Uterus (tissue), 4 donors: ENCODE results near the gene PSKH1. TPM values are rescaled to one million over a fixed set of nuclear protein-coding genes. Genes with fewer than 3 reads are reported as not detected.

Experiments used
- DNase-seq, 2 donors: peaks; one replicate each; pipeline ENCODE4 v3.0.0-alpha.2; 2019 to 2020
- H3K27ac ChIP-seq, 2 donors: fragments of 200-600 bp; sonication (generic); 1 replicate in 1 of 2; 2 replicates in 1 of 2; pipeline ENCODE4 v1.5.1; 2016 to 2018
- H3K27me3 ChIP-seq, 2 donors: fragments of 200-600 bp; sonication (generic); one replicate each; pipeline ENCODE4 v1.5.1; 2018 to 2019; ENCODE audit warnings: control low read depth in 1 of 2
- H3K36me3 ChIP-seq, 2 donors: fragments of 200-600 bp; sonication (generic); one replicate each; pipeline ENCODE4 v1.5.1; 2019; ENCODE audit warnings: control low read depth in 1 of 2
- H3K4me1 ChIP-seq, 2 donors: fragments of 200-600 bp; sonication (generic); one replicate each; pipeline ENCODE4 v1.5.1; 2018 to 2019; ENCODE audit warnings: control low read depth in 1 of 2
- H3K4me3 ChIP-seq, 2 donors: fragments of 200-600 bp; sonication (generic); 1 replicate in 1 of 2; 2 replicates in 1 of 2; pipeline ENCODE4 v1.5.1; 2018 to 2019; ENCODE audit warnings: mild to moderate bottlenecking in 1 of 2
- H3K9me3 ChIP-seq, 2 donors: fragments of 200-600 bp; sonication (generic); one replicate each; pipeline ENCODE4 v1.5.1; 2019; ENCODE audit warnings: control low read depth in 1 of 2
- POLR2A ChIP-seq, 2 donors: fragments of 450-650 bp; IDR thresholded peaks; one replicate each; pipeline ENCODE4 v1.6.1; 2016; ENCODE audit warnings: antibody characterized with exemption in 2 of 2, mild to moderate bottlenecking in 1 of 2, moderate library complexity in 1 of 2
- intact Hi-C: fragments of 100-400 bp; cut with DNase I; formaldehyde crosslinking; loops from one replicate; pipeline ENCODE4 v1.15.1; 2023; ENCODE audit warnings: low total_unique reads
- total RNA-seq, 4 donors: library from RNA; depleted of rRNA in 3 of 4; stranded (reverse); fragments of >200 nt in 3 of 4; gene quantifications; one replicate each; pipeline versions ENCODE4 v1.1.0 to v1.2.4, GENCODE V29; 2014 to 2023
- TF ChIP-seq, protein P1 (sequence below), 4 experiments: fragments of 200-600 bp in 2 of 4; fragments of 450-650 bp in 2 of 4; sonication (generic) in 2 of 4; IDR thresholded peaks; one replicate each; pipeline ENCODE4 v1.5.1; 2016 to 2019; ENCODE audit warnings: antibody characterized with exemption in 4 of 4, mild to moderate bottlenecking in 2 of 4, moderate library complexity in 1 of 4
- donor health status: DM: yes; HTN: yes; CAD: no.

Gene PSKH1
- total RNA-seq: 10 to 100 TPM in 3 of 4 donors, 1 to 10 TPM in 1; 3.1 to 34.3 (median 24.5) TPM

DNA sequence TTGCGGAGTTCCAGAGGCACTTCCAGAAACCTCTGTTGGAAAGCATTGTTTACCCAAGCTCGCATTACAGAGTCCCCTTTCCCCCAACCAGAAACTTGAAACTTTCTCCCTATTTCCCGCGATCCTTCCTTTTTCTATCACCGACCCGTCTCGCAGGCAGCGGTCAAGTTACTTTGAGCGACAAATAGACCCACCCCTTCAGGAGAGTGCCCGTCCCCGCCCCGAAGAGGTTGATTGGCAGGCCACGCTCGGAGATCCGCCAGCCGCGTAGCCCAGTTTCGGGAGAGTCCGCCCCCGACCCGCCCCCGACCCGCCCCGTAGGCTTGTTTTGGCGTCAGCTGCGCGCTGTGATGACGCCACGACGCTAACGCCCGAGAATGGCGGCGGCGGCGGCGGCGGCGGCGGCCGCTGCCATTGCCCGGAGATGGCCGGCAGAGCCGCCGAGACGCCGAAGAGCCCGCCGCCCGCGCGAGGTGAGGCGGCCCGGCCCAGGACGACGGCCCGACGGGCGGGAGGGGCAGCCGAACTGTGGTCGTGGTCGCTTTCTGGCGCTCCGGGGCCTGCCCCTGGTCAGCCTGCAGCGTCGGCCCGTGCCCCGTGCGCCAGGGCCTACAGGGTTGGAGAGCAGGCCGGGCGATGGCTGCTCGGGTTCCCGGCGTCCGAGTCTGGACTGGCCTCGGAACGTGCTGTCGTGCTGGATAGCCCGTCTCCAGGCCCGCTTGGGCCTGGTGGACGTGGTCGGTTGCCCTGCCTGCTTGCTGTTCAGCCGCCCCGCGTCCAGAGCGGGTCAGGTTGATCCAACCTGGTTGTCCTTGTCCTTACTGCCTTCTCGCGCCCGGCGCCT lies at the start of gene PSKH1:
Gene PSKH1 (plus strand): TSS at position 356 of the 844 bp plus-strand sequence. CDS start 15,496 bp downstream, outside the sequence.
- intact Hi-C loops: no loop called here
- peak within 1 kb of the TSS; percentile 93 to 94 for H3K4me3 ChIP-seq
- peak within 1 kb of the TSS; percentile 88 to 94 for H3K27ac ChIP-seq
- H3K36me3 ChIP-seq: no peaks in the 10 kb centered on the region
- DNase-seq: peak; percentile 96 to 97
- H3K4me1 ChIP-seq: peaks cover 0 to 11% of the 10 kb centered on the region in 2 donors
- H3K27me3 ChIP-seq: no peaks in the 10 kb centered on the region
- H3K9me3 ChIP-seq: no peaks in the 10 kb centered on the region
- peak; percentile 74 to 93 for TF ChIP-seq POLR2A (IDR thresholded peaks at IDR 0.05)
- TF ChIP-seq, protein P1, sequence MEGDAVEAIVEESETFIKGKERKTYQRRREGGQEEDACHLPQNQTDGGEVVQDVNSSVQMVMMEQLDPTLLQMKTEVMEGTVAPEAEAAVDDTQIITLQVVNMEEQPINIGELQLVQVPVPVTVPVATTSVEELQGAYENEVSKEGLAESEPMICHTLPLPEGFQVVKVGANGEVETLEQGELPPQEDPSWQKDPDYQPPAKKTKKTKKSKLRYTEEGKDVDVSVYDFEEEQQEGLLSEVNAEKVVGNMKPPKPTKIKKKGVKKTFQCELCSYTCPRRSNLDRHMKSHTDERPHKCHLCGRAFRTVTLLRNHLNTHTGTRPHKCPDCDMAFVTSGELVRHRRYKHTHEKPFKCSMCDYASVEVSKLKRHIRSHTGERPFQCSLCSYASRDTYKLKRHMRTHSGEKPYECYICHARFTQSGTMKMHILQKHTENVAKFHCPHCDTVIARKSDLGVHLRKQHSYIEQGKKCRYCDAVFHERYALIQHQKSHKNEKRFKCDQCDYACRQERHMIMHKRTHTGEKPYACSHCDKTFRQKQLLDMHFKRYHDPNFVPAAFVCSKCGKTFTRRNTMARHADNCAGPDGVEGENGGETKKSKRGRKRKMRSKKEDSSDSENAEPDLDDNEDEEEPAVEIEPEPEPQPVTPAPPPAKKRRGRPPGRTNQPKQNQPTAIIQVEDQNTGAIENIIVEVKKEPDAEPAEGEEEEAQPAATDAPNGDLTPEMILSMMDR (IDR thresholded peaks at IDR 0.05): peak in 2 of 4 experiments; percentile 2 to 19

DNA sequence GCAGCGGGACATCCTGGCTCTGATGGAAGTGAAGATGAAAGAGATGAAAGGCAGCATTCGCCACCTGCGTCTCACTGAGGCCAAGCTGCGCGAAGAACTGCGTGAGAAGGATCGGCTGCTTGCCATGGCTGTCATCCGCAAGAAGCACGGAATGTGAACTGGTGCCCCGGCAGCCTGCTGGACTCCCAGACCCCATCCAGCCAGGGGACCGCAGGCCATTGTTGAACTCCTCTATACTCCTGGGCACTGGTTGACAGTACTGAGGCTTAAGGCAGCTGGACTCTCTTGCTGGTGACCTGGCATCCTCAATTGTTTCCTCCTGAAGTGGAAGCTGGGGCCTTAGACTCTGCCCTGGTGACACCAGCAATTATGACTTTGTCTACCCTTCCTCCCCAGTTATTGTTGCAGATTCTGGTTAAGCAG lies 49.7 kb upstream of the PSKH1 start:
- Histone ChIP-seq H3K4me3 (peak overlapping the region; percentile 79 to 91), H3K27ac (peak overlapping the region; percentile 99 to 100), H3K36me3 (no peaks in the 10 kb centered on the region), H3K27me3 (no peaks in the 10 kb centered on the region), H3K9me3 (no peaks in the 10 kb centered on the region), H3K4me1 (peaks cover 9 to 24% of the 10 kb centered on the region in 2 donors)
- no peak for TF ChIP-seq POLR2A (IDR thresholded peaks at IDR 0.05)
- TF ChIP-seq, protein P1 (IDR thresholded peaks at IDR 0.05): no peak
- intact Hi-C loops: no loop called here
- no peak for DNase-seq

DNA sequence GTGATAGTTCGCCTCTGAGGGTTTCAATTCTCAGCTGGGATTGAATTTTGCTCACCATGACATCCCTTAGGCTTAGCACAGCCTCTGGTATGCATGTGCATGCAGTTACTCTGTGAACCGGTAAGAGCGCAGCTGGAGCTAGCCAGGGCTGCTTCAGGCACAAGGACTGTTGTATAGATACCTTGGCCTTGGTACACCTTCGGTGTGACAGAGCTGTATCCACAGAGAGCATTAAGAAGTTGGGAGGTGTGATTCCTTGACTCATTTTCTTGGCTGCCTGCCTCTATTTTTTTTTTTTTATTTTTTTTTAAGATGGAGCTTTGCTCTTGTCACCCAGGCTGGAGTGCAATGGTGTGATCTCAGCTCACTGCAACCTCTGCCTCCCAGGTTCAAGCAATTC lies 48.6 kb upstream of the PSKH1 start:
- no peak for DNase-seq
- TF ChIP-seq, protein P1 (IDR thresholded peaks at IDR 0.05): no peak
- TF ChIP-seq POLR2A (IDR thresholded peaks at IDR 0.05): no peak
- no peaks in the 10 kb centered on the region for H3K36me3 ChIP-seq
- no peak overlapping the region for H3K4me3 ChIP-seq
- H3K9me3 ChIP-seq: no peaks in the 10 kb centered on the region
- no peaks in the 10 kb centered on the region for H3K27me3 ChIP-seq
- H3K4me1 ChIP-seq: peaks cover 9 to 28% of the 10 kb centered on the region in 2 donors
- intact Hi-C loops: no loop called here
- H3K27ac ChIP-seq: peak overlapping the region; percentile 94 to 99

DNA sequence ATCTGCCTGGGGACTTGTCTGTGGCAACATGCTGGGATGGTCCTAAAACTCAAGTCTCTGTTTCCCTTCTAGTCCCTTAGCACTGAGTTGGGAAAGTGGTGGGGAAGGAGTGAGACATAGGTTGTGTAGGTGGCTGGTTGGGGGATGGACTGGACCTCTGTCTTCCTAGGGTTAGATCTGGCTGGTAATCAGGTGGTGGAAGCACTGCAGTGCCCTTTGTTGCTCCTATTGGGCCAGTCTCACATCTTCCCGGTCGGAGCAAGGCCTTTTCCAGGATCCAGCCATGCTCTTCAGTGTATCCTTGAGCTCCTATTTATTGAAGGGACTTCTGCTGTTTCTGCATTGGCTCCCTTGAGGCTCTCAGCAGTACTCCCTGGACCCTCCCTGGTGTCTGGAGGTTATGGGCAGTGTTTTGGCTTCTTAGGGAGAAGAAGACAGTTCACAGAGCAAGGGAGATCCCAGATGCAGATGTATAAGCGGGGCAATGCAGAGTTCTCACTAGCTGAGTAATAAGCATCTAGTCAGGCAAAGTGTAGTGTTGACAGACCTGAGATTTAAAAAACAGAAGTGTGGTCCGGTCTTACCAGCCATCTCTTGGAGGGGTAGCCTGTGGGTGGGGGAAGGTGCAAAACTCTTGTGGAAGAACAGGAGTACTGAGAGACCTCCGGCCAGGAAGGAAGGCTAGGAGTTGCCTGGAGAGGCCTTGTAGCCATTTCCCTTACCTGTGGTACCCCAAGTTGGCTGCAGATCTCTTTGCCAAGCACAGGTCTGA lies 47.6 kb upstream of the PSKH1 start:
- no peak for TF ChIP-seq POLR2A (IDR thresholded peaks at IDR 0.05)
- TF ChIP-seq, protein P1 (IDR thresholded peaks at IDR 0.05): no peak
- H3K36me3 ChIP-seq: no peaks in the 10 kb centered on the region
- H3K4me3 ChIP-seq: peak overlapping the region; percentile 84 to 97
- H3K9me3 ChIP-seq: no peaks in the 10 kb centered on the region
- no peak for DNase-seq
- H3K4me1 ChIP-seq: peaks cover 9 to 28% of the 10 kb centered on the region in 2 donors
- peak overlapping the region; percentile 94 to 99 for H3K27ac ChIP-seq
- intact Hi-C loops: no loop called here
- no peaks in the 10 kb centered on the region for H3K27me3 ChIP-seq

DNA sequence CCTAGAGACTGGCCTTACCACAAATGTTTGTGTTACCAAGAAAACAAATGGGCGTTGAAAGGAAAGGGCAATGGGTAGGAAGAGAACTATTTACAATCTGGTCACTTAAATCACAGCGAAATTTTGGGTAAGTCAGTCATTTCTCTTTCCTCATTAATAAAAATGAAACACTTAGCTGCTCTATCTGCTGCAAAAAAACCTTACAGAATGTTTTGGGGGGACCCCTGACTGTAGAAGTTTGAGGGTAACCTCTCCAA lies 47.1 kb upstream of the PSKH1 start:
- Histone ChIP-seq H3K27ac (peak overlapping the region; percentile 94 to 99), H3K4me1 (peaks cover 9 to 28% of the 10 kb centered on the region in 2 donors), H3K9me3 (no peaks in the 10 kb centered on the region), H3K36me3 (no peaks in the 10 kb centered on the region), H3K4me3 (peak overlapping the region; percentile 84 to 97), H3K27me3 (no peaks in the 10 kb centered on the region)
- intact Hi-C loops: no loop called here
- no peak for DNase-seq
- no peak for TF ChIP-seq POLR2A (IDR thresholded peaks at IDR 0.05)
- TF ChIP-seq, protein P1 (IDR thresholded peaks at IDR 0.05): no peak
